SK-N-SH (cell line): ENCODE data around the gene UNC79. TPM values are rescaled to one million over a fixed set of nuclear protein-coding genes. Genes with fewer than 3 reads are reported as not detected.
"Not testable (repeated sequence)": the region's sequence is repeated elsewhere in the genome, so short reads cannot be mapped to it uniquely, and the experiment has no call there.

Experiments used
- CTCF ChIA-PET: fragments of 300-600, 350-600 bp; formaldehyde crosslinking; extraction: SDS; loops from one replicate; lab custom pipeline; 2021; lab: Yijun Ruan, JAX
- POLR2A ChIA-PET: fragments of 350-600 bp; sonication (Branson Sonifier 250); formaldehyde crosslinking; extraction: SDS; loops from one replicate; lab custom pipeline; 2020; ENCODE audit warnings: antibody characterized with exemption, inconsistent platforms; lab: Yijun Ruan, JAX
- DNase-seq: peaks from one replicate; pipeline ENCODE4 v3.0.0; 2012
- H2AFZ ChIP-seq: fragments of 200-600 bp; sonication (generic); 2 replicates; pipeline ENCODE4 v1.8.1; 2016; ENCODE audit warnings: antibody characterized with exemption, mild to moderate bottlenecking, low read depth
- H3F3A ChIP-seq: fragments of 200-600 bp; sonication (generic); replicated peaks from 2 replicates; pipeline ENCODE3; 2016; ENCODE audit warnings: antibody characterized with exemption, mild to moderate bottlenecking; ENCODE audit not compliant: insufficient read depth
- H3K27ac ChIP-seq, 2 experiments: fragments of 200-500 bp in 1 of 2; fragments of 200-600 bp in 1 of 2; sonication (Bioruptor generic) in 1 of 2; sonication (generic), shearing (Covaris generic) in 1 of 2; 2 replicates each; pipeline versions ENCODE4 v1.5.1 to v1.6.1; 2014 to 2016; ENCODE audit warnings: low read depth in 2 of 2, inconsistent platforms in 1 of 2, low read length in 1 of 2, mild to moderate bottlenecking in 1 of 2, mixed read lengths in 1 of 2
- H3K27me3 ChIP-seq: fragments of 200-600 bp; sonication (generic), shearing (Covaris generic); 2 replicates; pipeline ENCODE4 v1.6.1; 2016; ENCODE audit warnings: mixed run types; ENCODE audit not compliant: insufficient read depth
- H3K36me3 ChIP-seq, 2 experiments: fragments of 200-500 bp in 1 of 2; fragments of 200-600 bp in 1 of 2; sonication (Bioruptor generic) in 1 of 2; sonication (generic) in 1 of 2; replicated peaks in 1 of 2; 2 replicates each; pipeline versions ENCODE3 to v1.5.1; 2014 to 2016; ENCODE audit warnings: low read length in 1 of 2, mild to moderate bottlenecking in 1 of 2; ENCODE audit not compliant: insufficient read depth in 2 of 2, control insufficient read depth in 1 of 2
- H3K4me1 ChIP-seq, 2 experiments: fragments of 200-500 bp in 1 of 2; fragments of 200-600 bp in 1 of 2; sonication (Bioruptor generic) in 1 of 2; sonication (generic), shearing (Covaris generic) in 1 of 2; 2 replicates each; pipeline versions ENCODE4 v1.5.1 to v1.6.1; 2014 to 2016; ENCODE audit warnings: low read depth in 1 of 2, low read length in 1 of 2, mixed run types in 1 of 2; ENCODE audit not compliant: insufficient read depth in 2 of 2, control insufficient read depth in 1 of 2
- H3K4me2 ChIP-seq: fragments of 200-600 bp; sonication (generic), shearing (Covaris generic); 2 replicates; pipeline ENCODE4 v1.6.1; 2017; ENCODE audit warnings: mixed run types
- H3K4me3 ChIP-seq, 2 experiments: fragments of 200-500 bp in 1 of 2; fragments of 200-600 bp in 1 of 2; sonication (Bioruptor generic) in 1 of 2; sonication (generic), shearing (Covaris generic) in 1 of 2; 2 replicates each; pipeline versions ENCODE4 v1.5.1 to v1.8.1; 2014 to 2016; ENCODE audit warnings: low read depth in 2 of 2, inconsistent platforms in 1 of 2, low read length in 1 of 2, mild to moderate bottlenecking in 1 of 2, mixed read lengths in 1 of 2, moderate library complexity in 1 of 2
- H3K79me2 ChIP-seq: fragments of 200-600 bp; sonication (generic); 2 replicates; pipeline ENCODE4 v1.8.1; 2017; ENCODE audit warnings: mild to moderate bottlenecking; ENCODE audit not compliant: insufficient read depth
- H3K9ac ChIP-seq: fragments of 200-600 bp; sonication (generic); 2 replicates; pipeline ENCODE4 v1.6.1; 2017; ENCODE audit warnings: mixed run types
- H3K9me2 ChIP-seq: fragments of 200-600 bp; sonication (generic); 2 replicates; pipeline ENCODE4 v1.6.1; 2017; ENCODE audit warnings: mixed run types
- H3K9me3 ChIP-seq: fragments of 200-600 bp; sonication (generic); 2 replicates; pipeline ENCODE4 v1.6.1; 2017; ENCODE audit warnings: mixed run types, mild to moderate bottlenecking, moderate library complexity
- H4K20me1 ChIP-seq: fragments of 200-600 bp; sonication (generic); 2 replicates; pipeline ENCODE4 v1.6.1; 2017; ENCODE audit warnings: mild to moderate bottlenecking, mixed run types; ENCODE audit not compliant: insufficient read depth
- CHD2 ChIP-seq: fragments of 150-350 bp; IDR thresholded peaks from 2 replicates; pipeline ENCODE4 v1.6.1; 2018; ENCODE audit warnings: low read length; ENCODE audit not compliant: partially characterized antibody
- ELF1 ChIP-seq: IDR thresholded peaks from 2 replicates; pipeline ENCODE4 v1.4.0; 2012
- EP300 ChIP-seq, 2 experiments: IDR thresholded peaks; 2 replicates each; pipeline versions ENCODE4 v1.4.0 to v1.6.1; 2012; ENCODE audit warnings: borderline replicate concordance in 1 of 2, low read depth in 1 of 2, low read length in 1 of 2
- EZH2phosphoT487 ChIP-seq: fragments of 200-600 bp; sonication (generic); IDR thresholded peaks from 2 replicates; pipeline ENCODE4 v1.6.1; 2017; ENCODE audit warnings: low read depth, mixed run types, mild to moderate bottlenecking, antibody characterized with exemption, moderate library complexity, borderline replicate concordance
- GABPA ChIP-seq: IDR thresholded peaks from 2 replicates; pipeline ENCODE4 v1.4.0; 2012; ENCODE audit warnings: low read depth, mild to moderate bottlenecking
- IRF3 ChIP-seq: fragments of 150-350 bp; IDR thresholded peaks from 2 replicates; pipeline ENCODE4 v1.6.1; 2016; ENCODE audit warnings: mild to moderate bottlenecking, low read depth, low read length
- JUND ChIP-seq: IDR thresholded peaks from 2 replicates; pipeline ENCODE4 v1.4.0; 2012
- MEF2A ChIP-seq: IDR thresholded peaks from 2 replicates; pipeline ENCODE4 v1.4.0; 2012; ENCODE audit warnings: low read depth, borderline replicate concordance
- MXI1 ChIP-seq: IDR thresholded peaks from 2 replicates; pipeline ENCODE4 v1.6.1; 2012; ENCODE audit warnings: mild to moderate bottlenecking, low read depth, low read length, improper control_type of control experiment
- RCOR1 ChIP-seq: fragments of 150-350 bp; IDR thresholded peaks from 2 replicates; pipeline ENCODE4 v1.6.1; 2017; ENCODE audit warnings: antibody characterized with exemption, low read length
- RXRA ChIP-seq: IDR thresholded peaks from 2 replicates; pipeline ENCODE4 v1.4.0; 2012; ENCODE audit warnings: low read depth, mild to moderate bottlenecking, borderline replicate concordance
- USF2 ChIP-seq: fragments of 150-350 bp; IDR thresholded peaks from 2 replicates; pipeline ENCODE4 v1.6.1; 2017; ENCODE audit warnings: antibody characterized with exemption, low read length, low read depth, borderline replicate concordance
- WGBS: methylation state at CpG from one replicate; pipeline ENCODE4 v1.1.6; 2017; ENCODE audit warnings: low lambda C conversion rate; 5-methylcytosine and 5-hydroxymethylcytosine counted together
- polyA plus RNA-seq, 3 experiments: library from polyadenylated mRNA; depleted of rRNA; stranded (reverse); fragments of >200 nt; gene quantifications; 2 replicates each; pipeline ENCODE4 v1.2.3, GENCODE V29; 2012

UNC79 gene
- polyA plus RNA-seq, 1 of the 3 experiments (the other 2 are of a cell fraction) = 0.10 TPM

- peaks cover 23% of the 10 kb centered on the region for H3K9me3 ChIP-seq
- peaks cover 0 to 9% of the 10 kb centered on the region in 2 experiments for H3K36me3 ChIP-seq
- no peak for TF ChIP-seq GABPA
- TF ChIP-seq CHD2 = no peak
- TF ChIP-seq MEF2A = no peak
- no peak for TF ChIP-seq MXI1
- TF ChIP-seq RXRA = no peak
- no peak for TF ChIP-seq IRF3
- no peak for TF ChIP-seq ELF1
- peaks cover 5% of the 10 kb centered on the region; the same call in 1 of the 2 replicates for H3K9me2 ChIP-seq
- no peak overlapping the region for H3K4me3 ChIP-seq
- ChIA-PET POLR2A (no interaction called here), CTCF (interaction anchor here (2.0 kb wide), 1 partner anchor 11 kb away, joined by 7 read pairs; no protein-coding TSS in a partner anchor)
- DNase-seq = no peak
- no peaks in the 10 kb centered on the region for H3K27me3 ChIP-seq
- no peak overlapping the region for H3K27ac ChIP-seq
- H3K4me2 ChIP-seq = no peak overlapping the region
- no peaks in the 10 kb centered on the region for H3K4me1 ChIP-seq
- H3K9ac ChIP-seq = no peak overlapping the region
- H2AFZ ChIP-seq = no peak overlapping the region
- H3F3A ChIP-seq = peaks cover 7% of the 10 kb centered on the region
- H4K20me1 ChIP-seq = no peaks in the 10 kb centered on the region
- H3K79me2 ChIP-seq = no peaks in the 10 kb centered on the region
Measured at GRCh38 chr14:93522221-93522620, 91.5 kb downstream of the UNC79 start.

- H3K36me3 ChIP-seq, DNase-seq, H3K27ac ChIP-seq, H3K9ac ChIP-seq, CTCF ChIA-PET, H3K9me3 ChIP-seq, H3F3A ChIP-seq, H3K4me2 ChIP-seq, H3K4me1 ChIP-seq, H3K4me3 ChIP-seq, H3K27me3 ChIP-seq, H4K20me1 ChIP-seq, H3K79me2 ChIP-seq, POLR2A ChIA-PET, H3K9me2 ChIP-seq, H2AFZ ChIP-seq: not testable (repeated sequence)
- 19% methylated on average over 5 of the region's 5 CpGs for WGBS
Measured at GRCh38 chr14:93525216-93525615, 94.5 kb downstream of the UNC79 start.

GRCh38 chr14:93525696-93526451 is 95.1 kb downstream of the UNC79 start:
- Histone ChIP-seq H3K4me2 (no peak overlapping the region), H3K4me3 (no peak overlapping the region), H3K4me1 (no peaks in the 10 kb centered on the region; a peak in 1 of 4 replicates), H3K27me3 (no peaks in the 10 kb centered on the region), H4K20me1 (no peaks in the 10 kb centered on the region), H3K9me2 (no peaks in the 10 kb centered on the region), H3K36me3 (no peaks in the 10 kb centered on the region), H3K79me2 (no peaks in the 10 kb centered on the region), H3K9ac (no peak overlapping the region), H2AFZ (no peak overlapping the region), H3K9me3 (peaks cover under 1% of the 10 kb centered on the region; the same call in 1 of the 2 replicates), H3K27ac (no peak overlapping the region), H3F3A (no peaks in the 10 kb centered on the region)
- DNase-seq = no peak
- ChIA-PET CTCF (interaction anchor here (1.5 kb wide), 1 partner anchor 11 kb away, joined by 5 read pairs; no protein-coding TSS in a partner anchor), POLR2A (no interaction called here)
- WGBS = 79% methylated on average over 2 of the region's 2 CpGs
- TF ChIP-seq USF2 (no peak), JUND (no peak), EZH2phosphoT487 (no peak), RCOR1 (no peak), EP300 (IDR thresholded peaks at IDR 0.05; ENCODE audit: borderline replicate concordance in 1 of 2, low read depth in 1 of 2, low read length in 1 of 2) (no peak)
